Measurements from ENCODE around the gene TRNAU1AP.

TRNAU1AP gene

DNA sequence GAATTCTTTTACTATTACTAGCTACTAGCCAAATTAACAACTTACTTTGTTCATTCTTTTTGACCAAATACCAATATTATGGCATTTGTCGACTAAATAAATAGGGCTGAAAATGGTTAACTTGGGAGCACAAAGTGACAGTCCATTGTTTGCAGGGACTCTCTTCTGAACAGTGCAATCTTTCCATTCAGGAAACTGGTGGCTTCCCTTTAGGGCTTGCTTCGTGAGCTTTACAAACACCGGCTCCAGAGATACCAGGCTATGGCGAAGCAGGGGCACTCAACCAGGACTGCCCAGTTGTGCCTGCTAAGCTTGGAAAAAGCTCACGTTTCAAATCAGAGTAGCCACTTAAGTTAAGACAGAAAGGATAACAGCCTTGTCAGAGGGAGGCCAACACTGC is 51.5 kb downstream of the TRNAU1AP start:
- no peak overlapping the region for H3K4me3 ChIP-seq (replicated peaks; ENCODE audit: low read depth, low read length)
- DNase-seq (ENCODE audit: extremely low read depth, low read depth), result no peak
- TF ChIP-seq, protein P1, sequence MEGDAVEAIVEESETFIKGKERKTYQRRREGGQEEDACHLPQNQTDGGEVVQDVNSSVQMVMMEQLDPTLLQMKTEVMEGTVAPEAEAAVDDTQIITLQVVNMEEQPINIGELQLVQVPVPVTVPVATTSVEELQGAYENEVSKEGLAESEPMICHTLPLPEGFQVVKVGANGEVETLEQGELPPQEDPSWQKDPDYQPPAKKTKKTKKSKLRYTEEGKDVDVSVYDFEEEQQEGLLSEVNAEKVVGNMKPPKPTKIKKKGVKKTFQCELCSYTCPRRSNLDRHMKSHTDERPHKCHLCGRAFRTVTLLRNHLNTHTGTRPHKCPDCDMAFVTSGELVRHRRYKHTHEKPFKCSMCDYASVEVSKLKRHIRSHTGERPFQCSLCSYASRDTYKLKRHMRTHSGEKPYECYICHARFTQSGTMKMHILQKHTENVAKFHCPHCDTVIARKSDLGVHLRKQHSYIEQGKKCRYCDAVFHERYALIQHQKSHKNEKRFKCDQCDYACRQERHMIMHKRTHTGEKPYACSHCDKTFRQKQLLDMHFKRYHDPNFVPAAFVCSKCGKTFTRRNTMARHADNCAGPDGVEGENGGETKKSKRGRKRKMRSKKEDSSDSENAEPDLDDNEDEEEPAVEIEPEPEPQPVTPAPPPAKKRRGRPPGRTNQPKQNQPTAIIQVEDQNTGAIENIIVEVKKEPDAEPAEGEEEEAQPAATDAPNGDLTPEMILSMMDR (IDR thresholded peaks at IDR 0.05; ENCODE audit: low read depth, low read length, missing control alignments), result no peak

DNA sequence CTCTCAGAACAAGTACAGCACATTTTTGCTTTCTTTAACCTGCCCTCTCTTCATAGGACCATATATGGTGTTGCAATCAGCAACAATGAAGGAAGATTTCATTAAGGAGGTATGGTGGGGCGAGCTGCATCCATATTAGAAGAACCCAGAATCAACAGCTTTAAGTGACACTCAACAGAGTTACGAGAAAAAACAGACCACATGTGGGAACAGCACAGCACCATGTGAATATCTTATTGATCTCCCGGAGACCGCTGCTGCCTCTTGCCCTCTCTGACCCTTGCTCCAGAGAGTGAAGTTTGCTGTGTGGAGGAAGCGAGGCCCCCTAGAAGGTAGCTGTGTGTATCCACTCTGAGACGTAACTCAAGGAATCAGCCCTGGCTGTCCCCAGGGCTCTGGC is 52.1 kb downstream of the TRNAU1AP start:
- no peak for DNase-seq (ENCODE audit: extremely low read depth, low read depth)
- H3K4me3 ChIP-seq (replicated peaks; ENCODE audit: low read depth, low read length), result no peak overlapping the region
- TF ChIP-seq, protein P1 (IDR thresholded peaks at IDR 0.05; ENCODE audit: low read depth, low read length, missing control alignments), result no peak

DNA sequence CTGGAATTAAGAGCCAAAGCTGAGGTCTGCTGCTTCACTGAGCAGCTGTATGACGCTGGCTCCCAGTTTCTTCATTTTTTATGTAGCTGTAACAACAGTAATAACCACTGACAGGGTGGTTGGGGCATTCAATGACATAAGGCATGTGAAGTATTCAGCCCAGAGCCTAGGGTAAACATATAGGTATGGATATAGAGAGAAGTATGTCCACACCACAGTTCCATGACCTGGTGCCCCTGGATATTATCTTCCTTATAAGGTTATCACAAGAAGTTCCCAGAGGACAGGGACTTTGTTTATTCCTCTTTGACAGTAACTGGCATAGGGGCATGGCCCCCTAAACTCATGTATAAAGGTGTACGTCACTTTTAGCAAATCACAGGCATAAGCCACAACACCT is 53.9 kb downstream of the TRNAU1AP start:
- no peak overlapping the region for H3K4me3 ChIP-seq (replicated peaks; ENCODE audit: low read depth, low read length)
- TF ChIP-seq, protein P1 (IDR thresholded peaks at IDR 0.05; ENCODE audit: low read depth, low read length, missing control alignments), result no peak
- no peak for DNase-seq (ENCODE audit: extremely low read depth, low read depth)

DNA sequence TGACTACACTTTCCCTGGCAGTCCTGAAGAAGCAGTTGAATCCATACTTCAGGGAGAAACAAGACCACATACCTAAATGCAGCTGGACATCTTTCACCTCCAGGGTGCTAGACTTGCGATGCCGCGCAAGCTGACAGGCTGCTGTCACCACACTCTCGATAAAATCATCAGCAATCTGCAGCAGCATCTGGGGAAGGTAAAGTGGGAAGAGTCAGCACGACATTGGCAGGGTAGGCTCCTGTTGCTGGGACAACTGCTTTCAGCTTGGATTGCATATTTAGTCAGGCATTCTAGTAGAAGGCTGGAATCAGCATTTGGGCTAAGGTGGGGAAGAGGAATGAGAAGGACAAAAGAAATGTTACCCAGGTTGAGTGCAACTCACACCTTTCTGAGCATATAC is 60.3 kb downstream of the TRNAU1AP start:
- DNase-seq (ENCODE audit: extremely low read depth, low read depth), result no peak
- H3K4me3 ChIP-seq (replicated peaks; ENCODE audit: low read depth, low read length), result no peak overlapping the region
- TF ChIP-seq, protein P1 (IDR thresholded peaks at IDR 0.05; ENCODE audit: low read depth, low read length, missing control alignments), result no peak

Data from HFF-Myc (cell line).